GM03348 (cell line): ENCODE results near the gene TRIM29.
"Not testable (repeated sequence)": the region's sequence is repeated elsewhere in the genome, so short reads cannot be mapped to it uniquely, and the experiment has no call there.

Source experiments
- DNase-seq: peaks from one replicate; pipeline ENCODE4 v3.0.0; 2012; ENCODE audit warnings: low spot score

TRIM29 gene

GRCh38 chr11:120172054-120172911 is 34.4 kb upstream of the TRIM29 start:
- peak; percentile 91 for DNase-seq

DNA sequence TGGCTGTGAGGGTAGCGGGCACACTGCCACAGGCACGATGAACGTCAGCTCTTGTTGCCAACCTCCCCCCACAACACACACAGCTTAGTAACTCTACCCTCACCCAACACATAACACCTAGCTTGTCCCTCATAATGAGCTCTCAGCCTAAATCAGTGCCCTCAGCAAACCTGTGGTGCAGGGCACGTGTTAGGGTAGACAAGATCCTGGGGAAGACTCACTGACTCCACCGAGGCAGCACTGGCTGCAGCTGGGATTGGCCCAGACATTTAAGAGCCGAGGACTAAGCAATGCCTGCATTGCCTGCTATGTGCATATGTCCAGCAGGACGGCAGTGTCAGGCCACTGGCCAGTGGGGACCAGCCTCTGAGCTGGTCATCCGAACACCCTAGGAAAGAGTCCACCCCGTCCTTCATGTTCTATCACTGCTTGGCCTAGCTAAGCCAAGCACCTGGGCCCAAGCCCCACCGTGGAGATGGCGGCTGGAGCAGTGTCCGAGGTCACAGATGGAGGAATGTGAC is 32.9 kb upstream of the TRIM29 start:
- DNase-seq: peak; percentile 1

- DNase-seq: peak; percentile 0
Measured at GRCh38 chr11:120169981-120170698, 32.2 kb upstream of the TRIM29 start.

- DNase-seq: peak; percentile 95
Measured at GRCh38 chr11:120168960-120169681, 31.2 kb upstream of the TRIM29 start.

GRCh38 chr11:120168108-120168959 is 30.4 kb upstream of the TRIM29 start:
- DNase-seq: peak; percentile 1

DNA sequence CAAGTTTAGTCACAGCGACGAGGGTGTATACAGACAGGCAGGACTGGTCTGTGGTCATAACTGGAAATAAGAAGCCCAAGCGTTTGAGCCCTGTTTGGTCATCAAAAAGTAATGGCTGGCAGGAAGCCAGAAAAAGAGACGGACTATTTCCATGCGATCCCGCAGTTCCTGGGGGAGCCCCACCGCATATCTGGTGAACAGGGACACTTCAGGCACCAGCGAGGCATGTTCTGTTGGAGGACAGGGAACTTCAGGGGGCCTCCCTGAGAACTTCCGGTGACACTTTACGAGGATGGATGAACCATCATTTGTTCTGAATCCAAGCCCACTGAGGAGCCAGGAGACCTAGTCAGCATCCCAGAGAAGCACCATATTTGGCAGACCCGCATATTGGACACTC is 29.7 kb upstream of the TRIM29 start:
- no peak for DNase-seq

GRCh38 chr11:120160436-120160835 is 22.5 kb upstream of the TRIM29 start:
- no peak for DNase-seq

DNA sequence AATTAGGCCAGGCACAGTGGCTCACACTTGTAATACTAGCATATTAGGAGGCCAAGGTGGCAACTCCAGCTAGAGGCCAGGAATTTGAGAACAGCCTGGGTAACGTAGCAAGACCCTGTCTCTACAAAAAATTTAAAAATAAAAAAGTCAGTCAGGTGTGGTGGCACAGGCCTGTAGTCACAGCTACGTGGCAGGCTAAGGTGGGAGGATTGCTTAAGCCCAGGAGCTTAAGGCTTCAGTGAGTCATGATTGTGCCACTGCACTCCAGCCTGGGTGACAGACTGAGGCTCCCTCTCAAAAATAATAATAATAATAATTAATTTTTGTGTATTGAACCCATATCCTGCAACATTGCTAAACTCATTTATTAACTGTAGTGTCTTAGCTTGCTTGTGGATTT is 15.3 kb upstream of the TRIM29 start:
- DNase-seq: no peak

GRCh38 chr11:120151536-120151935 is 13.6 kb upstream of the TRIM29 start:
- DNase-seq: no peak

- DNase-seq: no peak
Measured at GRCh38 chr11:120149246-120149645, 11.3 kb upstream of the TRIM29 start.

DNA sequence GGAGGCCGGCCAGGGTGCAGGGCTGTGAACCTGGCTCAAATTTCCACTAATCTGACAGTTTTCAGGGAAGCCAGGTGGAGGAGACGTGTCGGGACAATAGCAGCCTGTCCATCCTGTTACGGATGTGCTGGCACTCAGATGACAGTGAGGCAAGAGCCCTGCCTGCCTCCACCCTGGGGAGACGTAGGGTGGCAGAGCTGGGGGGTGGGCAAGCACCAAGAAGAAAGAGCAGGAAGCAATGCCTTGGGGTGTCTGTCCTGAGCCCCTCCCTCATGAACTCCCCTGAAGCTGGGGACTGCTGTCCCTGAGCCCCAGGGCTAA is 10.0 kb upstream of the TRIM29 start:
- no peak for DNase-seq

- DNase-seq: peak; percentile 3
Measured at GRCh38 chr11:120147094-120147949, 9.4 kb upstream of the TRIM29 start.

DNA sequence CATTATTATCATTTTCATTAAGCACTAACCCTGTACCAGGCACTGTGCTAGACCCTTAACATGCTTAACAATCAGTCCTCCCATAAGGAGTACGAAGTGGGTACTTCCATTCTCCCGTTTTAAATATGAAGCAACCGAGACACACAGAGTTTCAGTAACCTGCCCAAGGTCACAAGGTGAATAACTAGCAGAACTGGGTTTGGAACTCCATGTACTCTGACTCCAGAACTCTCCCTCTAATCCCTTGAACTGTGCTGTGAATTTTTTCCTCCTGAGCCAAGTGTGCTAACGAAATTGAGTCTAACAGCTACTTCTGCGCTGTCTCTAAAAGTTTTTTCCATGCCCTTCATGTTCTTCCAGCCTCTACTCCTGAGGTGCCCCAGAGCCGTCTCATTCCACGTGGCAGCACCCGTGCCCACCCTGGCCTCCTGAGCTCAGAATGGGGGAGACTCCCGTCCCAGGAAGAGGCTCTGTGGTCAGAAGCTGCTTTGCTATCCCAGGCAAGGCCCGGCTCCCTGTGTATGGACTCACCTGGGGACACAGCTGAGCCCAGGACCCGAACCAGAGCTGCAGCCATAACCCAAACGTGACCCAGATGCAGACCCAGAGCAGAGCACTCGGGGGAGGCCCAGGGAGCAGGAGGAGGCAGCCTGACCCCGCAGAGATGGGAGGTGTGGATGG is 8.6 kb upstream of the TRIM29 start:
- peak; percentile 2 for DNase-seq

DNA sequence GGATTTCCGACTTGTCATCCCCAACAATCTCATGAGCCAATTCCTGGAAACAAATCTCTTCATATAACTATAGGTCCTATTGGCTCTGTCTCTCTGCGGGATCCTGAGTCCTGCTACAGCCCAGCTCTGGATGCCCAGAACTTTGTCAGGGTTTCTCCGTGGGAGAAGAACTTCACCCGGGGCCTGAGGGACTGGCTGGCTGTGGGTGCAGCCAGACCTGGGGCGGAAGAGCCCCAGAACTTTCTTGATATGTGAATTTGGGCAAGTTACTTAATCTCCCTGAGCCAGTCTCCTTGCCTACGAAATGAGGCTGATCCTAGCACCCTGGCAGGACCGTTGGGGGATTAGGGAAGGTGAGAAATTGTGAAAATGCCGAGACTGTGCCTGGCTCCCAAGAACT is 6.6 kb upstream of the TRIM29 start:
- peak; percentile 1 for DNase-seq

DNA sequence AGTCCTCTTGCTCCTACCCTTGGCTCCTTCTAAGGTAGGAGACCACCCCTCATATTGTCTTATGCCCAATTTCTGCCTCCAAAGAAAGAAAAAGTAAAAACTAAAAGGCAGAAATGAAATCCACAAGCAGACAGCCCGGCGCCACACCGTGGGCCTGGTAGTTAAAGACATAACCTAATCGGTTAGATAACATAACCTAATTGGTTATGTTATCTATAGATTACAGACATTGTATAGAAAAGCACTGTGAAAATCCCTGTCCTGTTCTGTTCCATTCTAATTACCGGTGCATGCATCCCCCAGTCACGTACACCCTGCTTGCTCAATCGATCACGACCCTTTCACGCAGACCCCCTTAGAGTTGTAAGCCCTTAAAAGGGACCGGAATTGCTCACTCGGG is 5.6 kb upstream of the TRIM29 start:
- DNase-seq: not testable (repeated sequence)

DNA sequence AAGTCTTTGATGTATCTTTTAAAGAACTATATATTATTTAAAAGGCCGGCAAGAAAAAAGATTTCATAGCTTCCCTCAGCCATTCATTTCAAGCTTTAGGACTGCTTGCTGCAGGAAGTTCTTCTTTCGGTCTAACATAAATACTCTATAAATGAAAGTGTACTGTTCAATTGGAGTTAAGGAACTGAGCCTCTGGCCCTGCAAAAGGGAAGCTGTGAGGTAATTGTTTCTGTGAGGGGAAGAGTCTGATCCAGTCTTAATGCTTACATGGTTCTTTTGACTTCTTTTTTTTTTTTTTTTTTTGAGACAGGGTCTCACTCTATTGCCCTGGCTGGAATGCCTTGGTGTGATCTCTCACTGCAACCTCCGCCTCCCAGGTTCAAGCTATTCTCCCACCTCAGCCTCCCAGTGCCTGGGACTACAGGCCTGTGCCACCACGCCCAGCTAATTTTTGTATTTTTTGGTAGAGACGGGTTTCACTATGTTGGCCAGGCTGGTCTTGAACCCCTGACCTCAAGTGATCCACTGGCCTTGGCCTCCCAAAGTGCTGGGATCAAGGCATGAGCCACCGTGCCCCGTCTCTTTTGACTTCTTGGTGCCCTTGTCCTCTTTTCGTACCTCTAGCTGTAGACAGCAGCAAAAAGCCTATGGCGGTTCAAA is 4.7 kb upstream of the TRIM29 start:
- no peak for DNase-seq

DNA sequence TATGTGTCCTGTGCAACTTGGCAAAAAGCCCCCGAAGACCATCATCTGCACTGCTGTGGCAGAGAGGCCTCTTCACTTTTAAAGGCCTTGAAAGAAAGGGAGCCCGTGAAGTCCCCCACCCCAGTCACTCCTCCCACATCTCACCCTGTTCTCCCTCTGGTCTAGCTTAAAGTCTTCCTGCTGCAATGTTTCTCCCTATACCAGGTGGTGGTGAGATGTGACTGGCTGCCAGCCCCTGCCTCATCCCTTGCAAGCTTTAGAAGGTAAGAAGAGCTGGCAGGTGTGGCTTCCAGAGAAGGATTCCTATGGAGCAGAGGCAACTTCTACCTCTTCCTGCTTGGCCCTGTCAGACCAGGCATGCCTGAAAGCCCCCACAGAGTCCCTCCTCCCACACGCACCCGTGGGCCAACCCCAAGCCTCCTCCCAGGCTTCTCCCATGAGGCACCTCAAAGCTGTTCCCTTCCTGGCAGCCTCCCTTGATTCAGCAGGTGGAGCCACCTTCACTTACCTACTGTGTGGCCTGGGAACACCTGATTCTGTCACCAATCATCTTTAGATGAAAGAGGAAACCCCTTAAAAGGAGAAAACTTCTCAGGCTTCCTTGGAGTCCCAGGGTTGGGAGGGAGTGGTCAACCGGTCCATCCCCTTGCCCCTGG is 4.0 kb upstream of the TRIM29 start:
- peak; percentile 1 for DNase-seq

- DNase-seq: peak; percentile 1
Measured at GRCh38 chr11:120141113-120141767, 3.3 kb upstream of the TRIM29 start.
